GM12875 (cell line): ENCODE measurements around the gene BEGAIN.

Experiments used
- H3K4me3 ChIP-seq: one replicate; pipeline ENCODE4 v1.5.1; 2011; ENCODE audit warnings: low read depth, low read length, control low read depth
- CTCF ChIP-seq: IDR thresholded peaks from 2 replicates; pipeline ENCODE4 v1.5.1; 2011; ENCODE audit warnings: low read depth, mild to moderate bottlenecking, control low read depth, inconsistent platforms, low read length, moderate library complexity, borderline replicate concordance; ENCODE audit not compliant: insufficient read depth

Gene BEGAIN

DNA sequence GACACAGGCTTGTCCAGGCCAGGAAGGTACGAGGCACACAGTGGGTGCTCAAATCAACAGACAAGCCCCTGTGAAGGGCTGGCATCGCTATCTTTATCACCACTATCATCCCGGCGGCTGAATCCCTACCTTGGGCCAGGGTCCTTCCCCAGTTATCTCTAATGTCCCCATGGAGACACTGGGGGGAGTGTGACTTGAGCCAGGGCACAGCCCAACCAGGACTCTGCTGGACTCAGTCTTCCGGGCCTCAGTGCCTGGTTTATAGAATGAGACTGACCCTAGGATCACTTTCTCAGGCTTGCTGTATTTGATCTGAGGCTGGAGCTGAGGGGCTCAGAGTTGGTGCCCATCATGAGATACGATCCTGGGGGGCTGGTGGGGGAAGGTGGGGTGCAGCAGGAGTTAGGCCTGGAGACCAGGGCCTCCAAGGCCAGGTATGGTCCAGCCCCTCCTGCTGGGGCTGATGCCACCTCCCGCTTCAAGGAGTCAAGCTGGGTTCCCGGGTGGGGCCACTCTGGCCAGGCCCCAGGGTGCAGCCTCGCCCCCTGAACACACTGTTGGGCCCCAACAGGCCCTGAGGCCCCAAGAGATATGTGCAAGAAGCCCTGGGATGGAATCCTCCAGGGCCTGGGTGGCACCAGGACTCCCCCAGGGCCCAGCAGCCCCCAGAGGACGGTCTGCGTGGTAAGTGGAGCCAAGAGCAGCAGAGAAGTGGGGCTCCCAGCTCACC lies 11.8 kb downstream of the BEGAIN start:
- no peak overlapping the region for H3K4me3 ChIP-seq
- no peak for TF ChIP-seq CTCF

DNA sequence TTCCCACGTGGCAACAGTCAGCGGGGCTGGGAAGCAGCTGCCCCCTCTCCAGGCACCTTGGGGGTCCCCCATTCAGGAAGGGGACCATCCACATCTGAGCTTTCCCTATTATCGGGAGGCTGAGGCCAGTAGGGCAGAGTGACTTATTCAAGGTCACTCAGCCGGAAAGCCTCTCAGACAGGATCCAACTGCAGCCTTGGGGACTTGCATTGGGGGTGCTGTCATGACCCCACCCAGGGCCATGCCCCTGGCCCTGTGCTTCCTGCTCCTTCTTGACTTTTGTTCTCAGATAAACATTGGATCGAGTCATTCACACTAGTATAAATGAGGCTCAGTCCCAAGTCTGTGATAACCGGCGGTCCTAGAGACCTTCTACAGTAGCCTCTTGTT lies 12.6 kb downstream of the BEGAIN start:
- H3K4me3 ChIP-seq, result no peak overlapping the region
- no peak for TF ChIP-seq CTCF

- no peak overlapping the region for H3K4me3 ChIP-seq
- no peak for TF ChIP-seq CTCF
Measured at GRCh38 chr14:100573757-100574641, 13.2 kb downstream of the BEGAIN start.

GRCh38 chr14:100573002-100573756 lies 14.0 kb downstream of the BEGAIN start:
- no peak for TF ChIP-seq CTCF
- H3K4me3 ChIP-seq, result no peak overlapping the region

DNA sequence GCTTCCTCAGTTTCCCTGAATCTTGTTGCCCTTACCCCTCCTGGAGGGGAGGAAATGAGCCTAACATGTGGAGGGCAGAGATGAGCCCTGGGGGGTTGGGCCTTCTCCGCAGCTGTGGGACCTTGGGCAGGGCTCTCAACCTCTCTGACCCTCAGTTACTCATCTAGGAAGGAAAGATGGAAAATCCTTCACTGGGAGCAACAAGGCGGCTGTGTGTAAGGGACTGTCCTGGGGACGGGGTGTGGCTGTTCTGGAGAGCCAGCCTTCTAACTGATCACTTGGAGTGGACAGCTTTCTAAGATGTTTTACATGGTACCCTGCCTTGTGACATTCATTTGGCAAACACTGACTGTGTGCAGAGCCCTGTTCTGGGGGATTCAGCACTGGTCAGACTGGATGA lies 14.7 kb downstream of the BEGAIN start:
- no peak overlapping the region for H3K4me3 ChIP-seq
- TF ChIP-seq CTCF, result no peak

DNA sequence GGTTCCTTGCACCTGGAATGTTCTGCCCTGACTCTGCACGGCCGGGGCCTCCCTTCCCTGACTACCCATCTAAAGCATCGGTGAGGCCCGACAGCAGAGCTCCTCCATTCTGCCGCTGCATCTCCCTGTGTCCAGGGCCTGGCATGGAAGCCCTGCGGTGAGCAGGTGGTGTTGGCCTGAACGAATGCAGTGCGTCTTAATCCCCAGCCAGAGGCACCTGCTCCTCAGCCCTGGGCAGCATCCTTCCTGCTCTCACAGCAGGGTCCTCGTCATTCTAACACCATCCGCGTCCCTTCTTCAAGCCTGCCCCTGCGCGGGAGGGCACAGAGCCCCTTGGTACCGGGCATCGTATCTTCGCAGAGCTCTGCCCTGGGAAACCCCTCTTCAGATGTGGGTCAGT lies 15.4 kb downstream of the BEGAIN start:
- no peak overlapping the region for H3K4me3 ChIP-seq
- TF ChIP-seq CTCF, result no peak
